AG10803 (cell line): ENCODE measurements around the gene ERAS.

Source experiments
- DNase-seq: peaks from one replicate; pipeline ENCODE4 v3.0.0; 2010; ENCODE audit warnings: low read depth
- H3K4me3 ChIP-seq: 2 replicates; pipeline ENCODE4 v1.5.1; 2011; ENCODE audit warnings: mild to moderate bottlenecking, low read length, control low read depth
- TF ChIP-seq, protein P1 (sequence below): conservative IDR thresholded peaks from 2 replicates; pipeline ENCODE4 v1.5.1; 2011; ENCODE audit warnings: mild to moderate bottlenecking, low read length, control low read depth, inconsistent platforms

Gene ERAS

DNA sequence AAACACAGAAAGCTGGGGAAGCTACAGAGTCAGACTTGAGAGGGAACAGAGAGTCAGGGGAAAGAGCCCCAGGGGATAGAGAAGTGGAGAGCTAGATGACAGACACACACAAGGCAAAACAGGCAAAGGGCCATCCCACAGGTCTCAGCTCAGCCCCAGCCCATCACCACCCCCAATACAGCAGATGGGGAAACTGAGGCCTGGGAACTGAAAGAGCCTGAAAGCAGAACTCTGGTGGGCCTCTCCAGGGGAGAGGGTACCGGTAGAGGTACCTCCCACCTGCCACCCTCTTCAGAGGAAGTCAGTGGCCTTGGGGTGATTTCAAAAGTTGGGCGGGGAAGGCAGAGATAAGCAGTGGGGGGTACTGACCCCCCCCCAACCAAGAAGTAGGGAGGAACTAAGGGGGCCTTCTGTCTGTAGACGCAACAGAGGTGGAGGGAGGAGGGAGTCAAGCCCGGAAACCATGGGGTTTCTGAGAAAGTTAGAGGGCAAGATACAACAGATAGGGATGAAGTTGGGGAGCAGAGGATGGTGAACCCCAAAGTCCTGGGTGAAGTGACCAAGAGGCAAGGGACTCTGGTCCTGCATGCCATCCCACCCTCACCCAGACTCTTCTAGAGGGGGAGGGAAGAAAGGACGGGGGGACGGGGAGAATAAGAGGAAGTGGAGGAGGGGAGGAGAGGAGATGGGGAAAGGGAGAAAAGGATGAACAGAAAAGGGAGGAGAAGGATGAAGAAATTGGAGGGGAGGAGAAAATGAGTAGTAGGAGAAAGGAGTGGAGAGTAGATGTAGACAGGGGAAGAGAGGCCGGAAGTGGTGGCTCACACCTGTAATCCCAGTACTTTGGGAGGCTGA is 36.7 kb upstream of the ERAS start:
- TF ChIP-seq, protein P1, sequence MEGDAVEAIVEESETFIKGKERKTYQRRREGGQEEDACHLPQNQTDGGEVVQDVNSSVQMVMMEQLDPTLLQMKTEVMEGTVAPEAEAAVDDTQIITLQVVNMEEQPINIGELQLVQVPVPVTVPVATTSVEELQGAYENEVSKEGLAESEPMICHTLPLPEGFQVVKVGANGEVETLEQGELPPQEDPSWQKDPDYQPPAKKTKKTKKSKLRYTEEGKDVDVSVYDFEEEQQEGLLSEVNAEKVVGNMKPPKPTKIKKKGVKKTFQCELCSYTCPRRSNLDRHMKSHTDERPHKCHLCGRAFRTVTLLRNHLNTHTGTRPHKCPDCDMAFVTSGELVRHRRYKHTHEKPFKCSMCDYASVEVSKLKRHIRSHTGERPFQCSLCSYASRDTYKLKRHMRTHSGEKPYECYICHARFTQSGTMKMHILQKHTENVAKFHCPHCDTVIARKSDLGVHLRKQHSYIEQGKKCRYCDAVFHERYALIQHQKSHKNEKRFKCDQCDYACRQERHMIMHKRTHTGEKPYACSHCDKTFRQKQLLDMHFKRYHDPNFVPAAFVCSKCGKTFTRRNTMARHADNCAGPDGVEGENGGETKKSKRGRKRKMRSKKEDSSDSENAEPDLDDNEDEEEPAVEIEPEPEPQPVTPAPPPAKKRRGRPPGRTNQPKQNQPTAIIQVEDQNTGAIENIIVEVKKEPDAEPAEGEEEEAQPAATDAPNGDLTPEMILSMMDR: no peak
- no peak overlapping the region for H3K4me3 ChIP-seq
- DNase-seq: no peak

DNA sequence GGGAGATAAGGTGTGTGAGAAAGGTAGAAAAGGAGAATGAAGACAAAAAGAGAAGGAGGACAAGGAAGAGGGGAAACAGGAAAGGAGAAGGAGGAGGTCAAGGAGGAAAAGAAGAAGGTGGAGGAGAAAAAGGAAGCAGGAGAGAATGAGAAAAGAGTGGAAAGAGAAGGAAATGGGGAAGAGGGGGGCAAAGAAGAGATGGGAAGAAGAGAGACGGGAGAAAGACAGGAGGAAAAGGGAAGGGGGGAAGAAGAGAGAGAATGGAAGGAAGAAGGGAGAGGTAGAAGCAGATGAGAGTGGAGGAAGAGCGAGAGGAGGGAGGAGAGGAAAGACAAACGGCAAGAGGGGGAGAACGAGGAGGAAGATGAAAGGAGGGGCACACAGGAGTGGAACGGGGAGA is 35.8 kb upstream of the ERAS start:
- no peak for DNase-seq
- no peak overlapping the region for H3K4me3 ChIP-seq
- TF ChIP-seq, protein P1: no peak

DNA sequence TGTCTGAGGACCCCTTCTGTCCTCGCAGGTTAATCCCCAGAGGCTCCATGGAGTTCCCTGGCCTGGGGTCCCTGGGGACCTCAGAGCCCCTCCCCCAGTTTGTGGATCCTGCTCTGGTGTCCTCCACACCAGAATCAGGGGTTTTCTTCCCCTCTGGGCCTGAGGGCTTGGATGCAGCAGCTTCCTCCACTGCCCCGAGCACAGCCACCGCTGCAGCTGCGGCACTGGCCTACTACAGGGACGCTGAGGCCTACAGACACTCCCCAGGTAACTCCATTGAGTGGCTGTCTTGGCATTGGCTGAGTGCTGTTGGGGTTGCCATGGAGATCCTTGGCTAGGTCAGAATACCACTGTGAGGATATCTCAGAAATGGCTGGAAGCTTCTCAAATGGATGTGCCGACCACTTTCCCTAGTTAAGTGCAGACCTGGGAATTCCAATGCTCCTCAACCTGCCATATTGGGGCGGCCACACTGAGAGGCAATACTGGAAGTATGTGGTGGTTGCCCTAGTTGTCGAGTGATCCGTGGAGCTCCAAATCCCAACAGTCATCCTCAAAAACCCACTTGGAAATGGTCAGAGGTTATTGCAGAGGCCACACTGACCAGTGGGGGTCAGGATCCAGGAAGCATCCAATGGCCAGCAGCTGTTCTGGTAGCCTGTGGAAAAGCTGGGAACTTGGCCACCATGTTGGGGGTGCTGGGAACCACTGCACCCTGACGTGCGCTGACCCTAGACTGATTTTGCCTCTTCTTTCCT is 35.1 kb upstream of the ERAS start:
- TF ChIP-seq, protein P1: no peak
- no peak overlapping the region for H3K4me3 ChIP-seq
- DNase-seq: no peak

DNA sequence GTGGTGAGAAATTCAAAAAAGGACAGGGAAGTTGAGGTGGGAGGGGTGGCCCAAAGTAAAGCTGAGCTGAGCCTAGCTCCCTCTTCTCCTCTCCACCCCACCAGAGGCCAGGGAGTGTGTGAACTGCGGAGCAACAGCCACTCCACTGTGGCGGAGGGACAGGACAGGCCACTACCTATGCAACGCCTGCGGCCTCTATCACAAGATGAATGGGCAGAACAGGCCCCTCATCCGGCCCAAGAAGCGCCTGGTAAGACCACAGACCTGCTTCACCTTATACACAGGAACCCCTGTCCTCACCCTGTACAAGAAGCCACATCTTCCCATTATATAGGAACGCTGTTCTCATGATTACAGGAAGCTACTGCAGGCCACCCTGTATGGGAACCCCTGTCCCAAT is 34.1 kb upstream of the ERAS start:
- no peak overlapping the region for H3K4me3 ChIP-seq
- TF ChIP-seq, protein P1: no peak
- DNase-seq: no peak

DNA sequence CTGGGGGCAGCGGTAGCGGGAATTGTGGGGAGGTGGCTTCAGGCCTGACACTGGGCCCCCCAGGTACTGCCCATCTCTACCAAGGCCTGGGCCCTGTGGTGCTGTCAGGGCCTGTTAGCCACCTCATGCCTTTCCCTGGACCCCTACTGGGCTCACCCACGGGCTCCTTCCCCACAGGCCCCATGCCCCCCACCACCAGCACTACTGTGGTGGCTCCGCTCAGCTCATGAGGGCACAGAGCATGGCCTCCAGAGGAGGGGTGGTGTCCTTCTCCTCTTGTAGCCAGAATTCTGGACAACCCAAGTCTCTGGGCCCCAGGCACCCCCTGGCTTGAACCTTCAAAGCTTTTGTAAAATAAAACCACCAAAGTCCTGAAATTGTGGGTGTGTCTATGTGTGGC is 32.4 kb upstream of the ERAS start:
- DNase-seq: no peak
- H3K4me3 ChIP-seq: no peak overlapping the region
- TF ChIP-seq, protein P1: no peak

DNA sequence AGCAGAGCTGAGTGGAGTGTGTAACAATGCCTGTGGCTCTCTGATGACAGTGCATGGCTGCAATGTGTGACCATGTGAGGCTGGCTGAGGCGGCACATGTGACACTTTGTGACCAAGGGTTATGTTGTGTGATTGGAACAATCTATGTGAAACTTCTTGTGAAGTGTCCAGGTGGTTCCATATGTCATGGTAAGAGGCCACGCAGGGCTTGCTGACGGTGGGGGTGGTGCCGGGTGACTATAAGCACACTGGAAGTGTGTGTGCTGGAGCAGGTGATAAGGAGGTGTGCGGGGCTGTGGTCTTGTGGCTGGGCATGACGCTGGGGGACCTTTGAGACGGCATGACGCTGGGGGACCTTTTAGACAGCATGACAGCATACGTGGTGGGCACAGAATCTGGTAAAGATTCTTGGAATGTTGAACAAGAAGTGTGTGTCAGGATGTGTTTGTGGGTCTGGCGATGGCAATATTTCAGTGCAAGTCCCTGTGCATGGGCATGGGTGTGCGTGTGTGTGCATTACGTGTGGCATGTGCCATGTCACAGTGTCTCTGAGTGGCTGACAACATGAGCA is 31.9 kb upstream of the ERAS start:
- no peak for DNase-seq
- H3K4me3 ChIP-seq: no peak overlapping the region
- TF ChIP-seq, protein P1: no peak
